MCF 10A (cell line): ENCODE measurements around the gene MYO16. TPM values are rescaled to one million over a fixed set of nuclear protein-coding genes. Genes with fewer than 3 reads are reported as not detected.

Source experiments
- BruUV-seq: library from RNA; stranded (reverse); fragments of 400-500 nt; replicated peaks from 2 replicates; lab custom pipeline; 2021; lab: Mats Ljungman, UMichigan
- CTCF ChIA-PET: fragments of 300-600 bp; sonication (Branson Sonifier 250); formaldehyde crosslinking; extraction: SDS; loops from one replicate; lab custom pipeline; 2021; ENCODE audit warnings: antibody characterized with exemption, inconsistent platforms; lab: Yijun Ruan, JAX
- POLR2A ChIA-PET: fragments of 300-600, 350-650 bp; sonication (Branson Sonifier 250); formaldehyde crosslinking; extraction: SDS; loops from one replicate; lab custom pipeline; 2020; ENCODE audit warnings: antibody characterized with exemption, inconsistent platforms; lab: Yijun Ruan, JAX
- DNase-seq: peaks from one replicate; pipeline ENCODE4 v3.0.0-alpha.2; 2018; ENCODE audit not compliant: unreplicated experiment
- H3K27ac Mint-ChIP-seq: one replicate; pipeline ENCODE4 v1.8.0; 2022; ENCODE audit warnings: mild to moderate bottlenecking, low read depth, mixed read lengths; ENCODE audit not compliant: unreplicated experiment
- H3K27me3 Mint-ChIP-seq: one replicate; pipeline ENCODE4 v1.8.0; 2022; ENCODE audit warnings: mixed read lengths; ENCODE audit not compliant: insufficient read depth, unreplicated experiment
- H3K36me3 Mint-ChIP-seq: one replicate; pipeline ENCODE4 v1.8.0; 2022; ENCODE audit warnings: mild to moderate bottlenecking, moderate library complexity, mixed read lengths; ENCODE audit not compliant: insufficient read depth, unreplicated experiment
- H3K4me1 Mint-ChIP-seq: one replicate; pipeline ENCODE4 v1.8.0; 2022; ENCODE audit warnings: mixed read lengths; ENCODE audit not compliant: insufficient read depth, unreplicated experiment
- H3K4me3 Mint-ChIP-seq: one replicate; pipeline ENCODE4 v1.8.0; 2022; ENCODE audit warnings: mild to moderate bottlenecking, moderate library complexity, mixed read lengths; ENCODE audit not compliant: unreplicated experiment
- H3K9me3 Mint-ChIP-seq: one replicate; pipeline ENCODE4 v1.8.0; 2022; ENCODE audit warnings: mixed read lengths; ENCODE audit not compliant: unreplicated experiment
- intact Hi-C: fragments of 100-400 bp; cut with micrococcal nuclease; formaldehyde crosslinking; loops from 2 replicates; pipeline ENCODE4 v1.14.1; 2022
- total RNA-seq: library from RNA; stranded (reverse); gene quantifications from 2 replicates; pipeline ENCODE4 v1.2.3, GENCODE V29; 2022
- TF ChIP-seq, protein P1 (sequence below): fragments of 200-600 bp; IDR thresholded peaks from one replicate; pipeline ENCODE4 v1.8.0; 2022; ENCODE audit warnings: antibody characterized with exemption, mild to moderate bottlenecking; ENCODE audit not compliant: unreplicated experiment

Gene MYO16
- total RNA-seq, 1 experiment from 2014 or later = not detected

- no TSS peak for BruUV-seq
- H3K9me3 Mint-ChIP-seq = no peaks in the 10 kb centered on the region
- H3K36me3 Mint-ChIP-seq = peaks cover 38% of the 10 kb centered on the region
- no peak for DNase-seq
- intact Hi-C loops = no loop called here
- H3K4me1 Mint-ChIP-seq = peaks cover 6% of the 10 kb centered on the region
- no peaks in the 10 kb centered on the region for H3K27me3 Mint-ChIP-seq
- H3K4me3 Mint-ChIP-seq = no peak overlapping the region
- ChIA-PET POLR2A (no interaction called here), CTCF (interaction anchor here (0.7 kb wide), 1 partner anchor 72 kb away, joined by 3 read pairs; no protein-coding TSS in a partner anchor)
- TF ChIP-seq, protein P1, sequence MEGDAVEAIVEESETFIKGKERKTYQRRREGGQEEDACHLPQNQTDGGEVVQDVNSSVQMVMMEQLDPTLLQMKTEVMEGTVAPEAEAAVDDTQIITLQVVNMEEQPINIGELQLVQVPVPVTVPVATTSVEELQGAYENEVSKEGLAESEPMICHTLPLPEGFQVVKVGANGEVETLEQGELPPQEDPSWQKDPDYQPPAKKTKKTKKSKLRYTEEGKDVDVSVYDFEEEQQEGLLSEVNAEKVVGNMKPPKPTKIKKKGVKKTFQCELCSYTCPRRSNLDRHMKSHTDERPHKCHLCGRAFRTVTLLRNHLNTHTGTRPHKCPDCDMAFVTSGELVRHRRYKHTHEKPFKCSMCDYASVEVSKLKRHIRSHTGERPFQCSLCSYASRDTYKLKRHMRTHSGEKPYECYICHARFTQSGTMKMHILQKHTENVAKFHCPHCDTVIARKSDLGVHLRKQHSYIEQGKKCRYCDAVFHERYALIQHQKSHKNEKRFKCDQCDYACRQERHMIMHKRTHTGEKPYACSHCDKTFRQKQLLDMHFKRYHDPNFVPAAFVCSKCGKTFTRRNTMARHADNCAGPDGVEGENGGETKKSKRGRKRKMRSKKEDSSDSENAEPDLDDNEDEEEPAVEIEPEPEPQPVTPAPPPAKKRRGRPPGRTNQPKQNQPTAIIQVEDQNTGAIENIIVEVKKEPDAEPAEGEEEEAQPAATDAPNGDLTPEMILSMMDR = no peak
- H3K27ac Mint-ChIP-seq = no peak overlapping the region
Measured at GRCh38 chr13:109220631-109221030, 591.2 kb downstream of the MYO16 start.

DNA sequence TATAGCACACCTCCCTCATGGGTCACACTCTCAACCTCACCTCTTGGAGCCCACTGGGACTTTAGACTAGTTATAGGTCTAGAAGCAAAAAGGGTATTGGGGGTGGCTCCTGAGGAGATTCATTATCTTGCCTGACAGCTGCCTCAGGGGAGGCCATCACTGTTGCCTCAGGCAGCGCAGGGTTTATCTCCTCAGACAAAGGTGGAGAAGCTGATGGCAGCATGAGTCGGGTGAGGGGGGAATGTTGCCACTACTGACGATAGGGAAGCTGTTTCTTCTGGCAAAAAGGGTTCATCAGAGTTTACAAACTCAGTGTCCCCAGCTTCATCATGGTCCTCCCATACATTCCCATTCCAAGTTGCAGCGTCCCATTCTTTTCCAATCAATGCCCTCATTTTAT is 594.6 kb downstream of the MYO16 start:
- no peak overlapping the region for H3K4me3 Mint-ChIP-seq
- no peaks in the 10 kb centered on the region for H3K9me3 Mint-ChIP-seq
- intact Hi-C loops = no loop called here
- TF ChIP-seq, protein P1 = no peak
- H3K27ac Mint-ChIP-seq = no peak overlapping the region
- H3K36me3 Mint-ChIP-seq = peaks cover 67% of the 10 kb centered on the region
- no peak for DNase-seq
- POLR2A ChIA-PET = interaction anchor here (1.3 kb wide), 1 partner anchor 17 kb away, joined by 3 read pairs; no protein-coding TSS in a partner anchor
- no TSS peak for BruUV-seq
- H3K27me3 Mint-ChIP-seq = no peaks in the 10 kb centered on the region
- H3K4me1 Mint-ChIP-seq = peaks cover 4% of the 10 kb centered on the region
- CTCF ChIA-PET = no interaction called here

DNA sequence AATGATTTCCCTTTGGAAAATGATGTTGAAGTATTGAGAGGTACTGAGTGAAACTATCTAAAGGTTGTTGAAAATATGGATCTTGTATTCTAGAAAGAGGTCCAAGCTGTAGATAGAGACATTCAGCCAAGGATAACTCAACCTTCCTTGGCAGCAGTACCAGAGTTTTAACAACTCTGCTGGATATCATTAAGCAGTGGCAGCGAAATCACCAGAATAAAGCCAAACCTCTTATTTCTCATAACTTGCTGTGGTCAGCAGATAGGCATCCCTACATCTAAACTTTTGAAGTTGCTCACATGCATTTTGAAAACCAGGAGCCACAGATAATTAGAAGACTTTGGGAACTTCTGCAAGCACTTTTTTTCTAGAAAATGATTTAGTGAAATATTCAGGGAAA is 597.2 kb downstream of the MYO16 start:
- no TSS peak for BruUV-seq
- TF ChIP-seq, protein P1 = no peak
- intact Hi-C loops = no loop called here
- ChIA-PET CTCF (interaction anchor here (1.1 kb wide), 1 partner anchor 14 kb away, joined by 3 read pairs; no protein-coding TSS in a partner anchor), POLR2A (no interaction called here)
- no peaks in the 10 kb centered on the region for H3K27me3 Mint-ChIP-seq
- H3K9me3 Mint-ChIP-seq = peaks cover 10% of the 10 kb centered on the region
- DNase-seq = no peak
- H3K4me1 Mint-ChIP-seq = no peaks in the 10 kb centered on the region
- peaks cover 76% of the 10 kb centered on the region for H3K36me3 Mint-ChIP-seq
- no peak overlapping the region for H3K27ac Mint-ChIP-seq
- H3K4me3 Mint-ChIP-seq = no peak overlapping the region

DNA sequence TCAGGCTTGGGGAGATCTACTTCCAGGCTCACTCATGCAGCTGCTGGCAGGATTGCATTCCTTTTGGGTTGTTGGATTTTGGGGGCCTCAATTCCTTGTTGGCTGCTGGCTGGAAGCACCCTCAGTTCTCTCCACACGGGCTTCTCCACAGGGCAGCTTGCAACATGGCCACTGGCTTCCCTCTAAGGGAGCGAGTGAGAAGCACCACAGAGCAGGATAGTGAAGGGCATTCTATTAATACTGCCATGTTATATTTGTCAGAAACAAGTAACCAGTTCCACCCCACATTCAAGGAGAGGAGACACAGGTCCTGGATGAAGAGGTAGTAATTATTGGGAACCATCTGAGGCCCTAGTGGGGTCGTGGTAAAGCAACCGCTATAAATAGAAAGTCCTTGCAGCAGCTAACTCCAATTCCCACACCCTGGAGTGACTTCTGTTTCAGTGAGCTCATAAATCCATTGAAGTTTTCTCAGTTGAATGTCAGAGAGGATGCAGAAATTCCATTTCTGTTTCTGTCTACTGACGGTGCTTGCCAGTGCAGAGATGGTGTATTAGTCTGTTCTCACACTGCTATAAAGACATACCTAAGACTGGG is 598.0 kb downstream of the MYO16 start:
- Mint-ChIP-seq H3K36me3 (peaks cover 83% of the 10 kb centered on the region), H3K4me3 (no peak overlapping the region), H3K9me3 (peaks cover 10% of the 10 kb centered on the region), H3K27me3 (no peaks in the 10 kb centered on the region), H3K27ac (no peak overlapping the region), H3K4me1 (no peaks in the 10 kb centered on the region)
- ChIA-PET CTCF (no interaction called here), POLR2A (no interaction called here)
- TF ChIP-seq, protein P1 = no peak
- intact Hi-C loops = no loop called here
- BruUV-seq = no TSS peak
- DNase-seq = no peak
